ENCODE data around the gene LRTM2. TPM values are rescaled to one million over a fixed set of nuclear protein-coding genes. Genes with fewer than 3 reads are reported as not detected.

LRTM2 gene
- total and polyA plus RNA-seq, 12 donors = not detected

DNA sequence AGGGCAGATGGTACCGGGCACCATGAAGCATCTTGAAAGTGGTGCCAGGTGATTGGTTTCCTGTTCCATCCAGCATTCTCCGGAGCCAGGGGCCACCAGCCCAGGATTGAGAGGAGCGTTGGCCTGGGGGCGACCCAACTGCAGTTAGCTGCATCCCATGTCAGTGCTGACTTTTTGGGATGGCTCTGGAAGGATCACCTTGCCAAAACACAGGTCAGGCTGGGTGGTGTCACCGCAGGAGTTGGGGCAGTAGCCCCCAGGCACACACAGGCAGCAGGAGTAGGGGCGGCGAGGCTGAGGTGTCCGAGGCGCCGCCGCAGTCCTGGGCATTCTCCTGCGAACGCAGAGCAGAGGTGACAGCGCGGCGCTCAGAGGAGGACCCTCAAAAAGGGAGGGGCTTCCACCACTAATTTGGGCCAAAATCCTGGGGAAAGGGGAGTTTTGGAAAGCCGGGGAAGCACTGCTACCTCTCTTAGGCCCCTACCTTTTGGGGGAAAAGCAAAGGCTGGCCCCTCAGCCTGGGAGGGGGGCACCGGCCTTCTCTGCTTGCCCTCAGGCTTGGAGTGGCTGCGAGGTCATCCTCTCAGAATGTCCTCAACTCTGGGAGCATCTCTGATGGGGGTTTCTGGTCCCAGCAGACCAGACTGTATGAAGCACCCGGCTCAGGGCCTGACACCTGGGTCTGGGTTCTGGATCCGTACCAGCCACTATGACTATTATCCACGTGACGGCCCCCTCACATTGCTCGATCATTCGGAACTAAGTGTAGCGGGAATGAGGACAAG lies 26.7 kb upstream of the LRTM2 start:
- DNase-seq (no peak), ATAC-seq (no peak)
- Histone ChIP-seq H3K4me3 (no peak overlapping the region), H3K4me1 (peaks cover 3 to 59% (median 38%) of the 10 kb centered on the region in 9 donors), H3K27ac (peak overlapping the region in 7 of 10 donors; percentile 40 to 88 (median 75)), H3K36me3 (peaks cover 0 to 3% (median 0%) of the 10 kb centered on the region in 9 donors), H3K9me3 (no peaks in the 10 kb centered on the region), H3K27me3 (no peaks in the 10 kb centered on the region)
- TF ChIP-seq, protein P1, sequence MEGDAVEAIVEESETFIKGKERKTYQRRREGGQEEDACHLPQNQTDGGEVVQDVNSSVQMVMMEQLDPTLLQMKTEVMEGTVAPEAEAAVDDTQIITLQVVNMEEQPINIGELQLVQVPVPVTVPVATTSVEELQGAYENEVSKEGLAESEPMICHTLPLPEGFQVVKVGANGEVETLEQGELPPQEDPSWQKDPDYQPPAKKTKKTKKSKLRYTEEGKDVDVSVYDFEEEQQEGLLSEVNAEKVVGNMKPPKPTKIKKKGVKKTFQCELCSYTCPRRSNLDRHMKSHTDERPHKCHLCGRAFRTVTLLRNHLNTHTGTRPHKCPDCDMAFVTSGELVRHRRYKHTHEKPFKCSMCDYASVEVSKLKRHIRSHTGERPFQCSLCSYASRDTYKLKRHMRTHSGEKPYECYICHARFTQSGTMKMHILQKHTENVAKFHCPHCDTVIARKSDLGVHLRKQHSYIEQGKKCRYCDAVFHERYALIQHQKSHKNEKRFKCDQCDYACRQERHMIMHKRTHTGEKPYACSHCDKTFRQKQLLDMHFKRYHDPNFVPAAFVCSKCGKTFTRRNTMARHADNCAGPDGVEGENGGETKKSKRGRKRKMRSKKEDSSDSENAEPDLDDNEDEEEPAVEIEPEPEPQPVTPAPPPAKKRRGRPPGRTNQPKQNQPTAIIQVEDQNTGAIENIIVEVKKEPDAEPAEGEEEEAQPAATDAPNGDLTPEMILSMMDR (IDR thresholded peaks at IDR 0.05) = no peak
- intact Hi-C loops (cut with DNase I) = loop anchor here in 7 of 10 donors (2.0 to 10.0 kb wide), 6 partner anchors 145 to 791 kb away; no protein-coding TSS in a partner anchor
- 90 to 92% methylated on average over 26 of the region's 26 CpGs for WGBS, 2 donors

DNA sequence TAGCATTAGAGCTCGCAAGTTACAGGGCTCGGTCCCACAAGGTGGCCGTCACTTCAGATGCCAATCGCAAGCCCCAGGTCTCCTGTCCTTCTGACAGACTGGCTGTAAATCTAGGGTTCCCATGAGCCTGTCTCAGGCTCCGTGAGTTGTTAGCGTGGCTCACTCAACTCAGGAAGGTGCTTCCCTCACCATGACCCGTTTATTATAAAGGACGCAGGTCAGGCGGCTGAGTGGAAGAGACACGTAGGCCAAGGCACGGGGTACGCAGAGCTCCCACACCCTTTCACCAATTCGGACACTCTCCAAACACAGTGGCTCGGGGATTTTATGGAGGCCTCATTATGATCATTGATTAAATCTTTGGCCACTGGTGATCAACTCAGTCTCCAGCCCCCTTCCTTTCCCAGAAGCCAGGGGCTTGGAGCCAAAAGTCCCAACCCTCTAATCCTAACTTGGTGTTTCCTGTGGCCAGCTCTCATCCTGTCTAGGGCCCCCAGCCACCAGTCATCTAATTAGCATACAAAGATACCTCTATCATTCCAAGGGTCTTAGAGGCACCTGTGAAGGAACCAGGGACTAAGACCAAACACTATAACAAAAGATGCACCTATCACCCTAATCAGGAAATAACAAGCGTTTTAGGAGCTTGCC lies 25.8 kb upstream of the LRTM2 start:
- TF ChIP-seq, protein P1 (IDR thresholded peaks at IDR 0.05) = no peak
- no peaks in the 10 kb centered on the region for H3K9me3 ChIP-seq
- peaks cover 3 to 59% (median 38%) of the 10 kb centered on the region in 9 donors for H3K4me1 ChIP-seq
- 78 to 81% methylated on average over 15 of the region's 15 CpGs for WGBS, 2 donors
- H3K27ac ChIP-seq = peak overlapping the region in 9 of 10 donors; percentile 1 to 88 (median 75)
- no peak for DNase-seq
- no peaks in the 10 kb centered on the region for H3K27me3 ChIP-seq
- intact Hi-C loops (cut with DNase I) = loop anchor here in 9 of 10 donors (2.0 to 10.0 kb wide), 8 partner anchors 144 to 790 kb away; no protein-coding TSS in a partner anchor
- H3K4me3 ChIP-seq = peak overlapping the region in 1 of 10 donors; percentile 75
- peak in 1 of 8 donors; percentile 1 for ATAC-seq
- no peaks in the 10 kb centered on the region for H3K36me3 ChIP-seq

DNA sequence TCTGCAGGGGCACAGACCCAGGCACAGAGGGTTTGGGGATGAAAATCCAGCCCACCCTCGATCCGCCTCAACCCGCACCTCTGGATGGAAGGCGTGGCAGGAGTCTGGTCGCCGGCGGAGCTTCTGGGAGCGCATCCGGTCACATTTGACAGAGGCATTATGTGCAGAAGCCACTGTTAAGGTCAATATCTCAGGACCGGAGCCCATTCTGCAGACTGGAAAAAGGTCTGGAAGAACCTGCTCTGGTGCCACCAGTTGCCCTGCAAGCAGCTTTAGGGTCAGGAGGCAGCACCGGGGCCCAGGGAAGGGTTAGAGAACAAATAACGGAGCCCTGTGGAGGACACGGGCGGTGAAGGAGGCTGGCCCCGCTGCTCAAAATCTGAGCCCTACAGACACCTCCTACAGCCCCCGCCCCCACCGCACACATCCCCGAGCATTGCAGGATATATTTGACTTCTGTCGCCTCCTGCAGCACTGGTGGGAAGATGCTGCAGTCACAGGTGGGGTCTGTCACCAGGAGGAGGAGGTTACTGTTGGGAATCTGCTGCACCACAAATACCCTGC lies 25.1 kb upstream of the LRTM2 start:
- TF ChIP-seq, protein P1 (IDR thresholded peaks at IDR 0.05) = no peak
- intact Hi-C loops (cut with DNase I) = loop anchor here in 9 of 10 donors (2.0 to 10.0 kb wide), 7 partner anchors 143 to 789 kb away; no protein-coding TSS in a partner anchor
- Histone ChIP-seq H3K9me3 (no peaks in the 10 kb centered on the region), H3K4me1 (peaks cover 3 to 59% (median 38%) of the 10 kb centered on the region in 9 donors), H3K27me3 (no peaks in the 10 kb centered on the region), H3K27ac (peak overlapping the region in 9 of 10 donors; percentile 12 to 88 (median 75)), H3K36me3 (no peaks in the 10 kb centered on the region), H3K4me3 (peak overlapping the region in 5 of 10 donors; percentile 62 to 75 (median 68))
- WGBS, 2 donors = 66 to 67% methylated on average over 19 of the region's 19 CpGs
- ATAC-seq (no peak), DNase-seq (no peak)

Measured in heart right ventricle (tissue), 16 donors.